ENCODE measurements around the gene TENM3.

TENM3 gene

GRCh38 chr4:182261651-182262223, 18.5 kb downstream of the TENM3 start:
- H3K4me3 ChIP-seq (ENCODE audit: low read depth, low read length) = no peak overlapping the region
- TF ChIP-seq MYC (IDR thresholded peaks at IDR 0.05; ENCODE audit: low read depth, low read length) (no peak), POLR2A (IDR thresholded peaks at IDR 0.05; ENCODE audit: extremely low read depth, insufficient read length) (no peak)
- TF ChIP-seq, protein P1, sequence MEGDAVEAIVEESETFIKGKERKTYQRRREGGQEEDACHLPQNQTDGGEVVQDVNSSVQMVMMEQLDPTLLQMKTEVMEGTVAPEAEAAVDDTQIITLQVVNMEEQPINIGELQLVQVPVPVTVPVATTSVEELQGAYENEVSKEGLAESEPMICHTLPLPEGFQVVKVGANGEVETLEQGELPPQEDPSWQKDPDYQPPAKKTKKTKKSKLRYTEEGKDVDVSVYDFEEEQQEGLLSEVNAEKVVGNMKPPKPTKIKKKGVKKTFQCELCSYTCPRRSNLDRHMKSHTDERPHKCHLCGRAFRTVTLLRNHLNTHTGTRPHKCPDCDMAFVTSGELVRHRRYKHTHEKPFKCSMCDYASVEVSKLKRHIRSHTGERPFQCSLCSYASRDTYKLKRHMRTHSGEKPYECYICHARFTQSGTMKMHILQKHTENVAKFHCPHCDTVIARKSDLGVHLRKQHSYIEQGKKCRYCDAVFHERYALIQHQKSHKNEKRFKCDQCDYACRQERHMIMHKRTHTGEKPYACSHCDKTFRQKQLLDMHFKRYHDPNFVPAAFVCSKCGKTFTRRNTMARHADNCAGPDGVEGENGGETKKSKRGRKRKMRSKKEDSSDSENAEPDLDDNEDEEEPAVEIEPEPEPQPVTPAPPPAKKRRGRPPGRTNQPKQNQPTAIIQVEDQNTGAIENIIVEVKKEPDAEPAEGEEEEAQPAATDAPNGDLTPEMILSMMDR (IDR thresholded peaks at IDR 0.05; ENCODE audit: low read depth, low read length) = no peak
- TF ChIP-seq, protein P2, sequence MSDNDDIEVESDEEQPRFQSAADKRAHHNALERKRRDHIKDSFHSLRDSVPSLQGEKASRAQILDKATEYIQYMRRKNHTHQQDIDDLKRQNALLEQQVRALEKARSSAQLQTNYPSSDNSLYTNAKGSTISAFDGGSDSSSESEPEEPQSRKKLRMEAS (IDR thresholded peaks at IDR 0.05; ENCODE audit: low read depth, low read length) = no peak
- DNase-seq (ENCODE audit: low read depth) = no peak

DNA sequence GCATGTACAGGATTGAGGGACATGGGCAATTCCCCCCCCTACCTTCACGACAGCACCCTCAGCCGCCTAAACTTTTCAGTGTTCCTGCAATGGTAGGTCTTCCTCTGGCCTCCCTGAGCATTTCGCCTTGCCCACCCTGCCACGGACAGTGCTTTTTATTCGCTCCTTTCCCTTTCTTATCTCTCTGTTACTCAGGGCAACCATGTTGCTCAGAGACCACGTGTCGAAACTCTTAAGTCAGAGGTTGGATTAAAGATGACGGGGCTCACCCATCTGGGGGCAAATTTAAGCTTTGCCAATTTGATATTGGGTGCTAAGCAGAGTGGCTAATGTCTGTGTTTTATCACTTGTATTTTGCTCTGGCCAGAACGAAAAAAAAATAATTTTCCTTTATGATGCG, 20.4 kb downstream of the TENM3 start:
- TF ChIP-seq, protein P2 (IDR thresholded peaks at IDR 0.05; ENCODE audit: low read depth, low read length) = no peak
- TF ChIP-seq, protein P1 (IDR thresholded peaks at IDR 0.05; ENCODE audit: low read depth, low read length) = no peak
- TF ChIP-seq MYC (IDR thresholded peaks at IDR 0.05; ENCODE audit: low read depth, low read length) (no peak), POLR2A (IDR thresholded peaks at IDR 0.05; ENCODE audit: extremely low read depth, insufficient read length) (no peak)
- no peak overlapping the region for H3K4me3 ChIP-seq (ENCODE audit: low read depth, low read length)
- DNase-seq (ENCODE audit: low read depth) = no peak

DNA sequence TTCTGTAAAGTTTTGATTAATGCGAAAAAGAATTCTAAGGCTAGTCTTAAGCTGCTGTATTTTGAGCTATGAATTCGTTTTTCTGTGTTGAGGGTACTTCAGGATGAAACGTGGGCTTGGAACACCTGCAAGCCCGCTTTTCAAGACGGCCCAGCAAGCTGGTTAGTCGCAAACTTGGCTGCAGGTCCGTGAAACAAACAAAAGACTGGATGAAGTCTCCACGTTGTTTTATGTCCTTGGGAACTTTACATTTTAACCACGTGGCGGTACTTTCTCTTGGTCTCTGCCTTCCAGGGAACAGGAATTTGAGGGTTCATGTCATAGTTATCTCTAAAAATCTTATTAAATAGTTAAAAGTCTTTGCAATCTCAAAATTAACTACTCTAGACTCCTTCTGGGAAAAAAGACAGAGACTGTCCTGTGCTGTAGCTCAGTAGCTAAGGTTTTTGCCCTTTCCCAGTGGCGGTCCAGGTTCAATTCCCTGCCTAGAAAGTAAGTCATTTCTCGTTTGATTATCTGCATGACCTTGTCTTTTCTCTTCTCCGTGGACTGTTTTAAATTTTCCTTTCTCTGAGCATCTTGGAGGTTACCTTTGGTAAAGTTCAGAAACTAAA, 21.0 kb downstream of the TENM3 start:
- TF ChIP-seq MYC (IDR thresholded peaks at IDR 0.05; ENCODE audit: low read depth, low read length) (no peak), POLR2A (IDR thresholded peaks at IDR 0.05; ENCODE audit: extremely low read depth, insufficient read length) (no peak)
- TF ChIP-seq, protein P1 (IDR thresholded peaks at IDR 0.05; ENCODE audit: low read depth, low read length) = no peak
- TF ChIP-seq, protein P2 (IDR thresholded peaks at IDR 0.05; ENCODE audit: low read depth, low read length) = no peak

GRCh38 chr4:182265881-182266280, 22.7 kb downstream of the TENM3 start:
- H3K4me3 ChIP-seq (ENCODE audit: low read depth, low read length) = no peak overlapping the region
- TF ChIP-seq, protein P1 (IDR thresholded peaks at IDR 0.05; ENCODE audit: low read depth, low read length) = peak; percentile 6
- no peak for TF ChIP-seq POLR2A (IDR thresholded peaks at IDR 0.05; ENCODE audit: extremely low read depth, insufficient read length)
- TF ChIP-seq MYC (IDR thresholded peaks at IDR 0.05; ENCODE audit: low read depth, low read length) = no peak
- TF ChIP-seq, protein P2 (IDR thresholded peaks at IDR 0.05; ENCODE audit: low read depth, low read length) = no peak
- no peak for DNase-seq (ENCODE audit: low read depth)

More for the DNA sequence above, 21.0 kb downstream of the TENM3 start:
- no peak overlapping the region for H3K4me3 ChIP-seq (ENCODE audit: low read depth, low read length)
- no peak for DNase-seq (ENCODE audit: low read depth)

DNA sequence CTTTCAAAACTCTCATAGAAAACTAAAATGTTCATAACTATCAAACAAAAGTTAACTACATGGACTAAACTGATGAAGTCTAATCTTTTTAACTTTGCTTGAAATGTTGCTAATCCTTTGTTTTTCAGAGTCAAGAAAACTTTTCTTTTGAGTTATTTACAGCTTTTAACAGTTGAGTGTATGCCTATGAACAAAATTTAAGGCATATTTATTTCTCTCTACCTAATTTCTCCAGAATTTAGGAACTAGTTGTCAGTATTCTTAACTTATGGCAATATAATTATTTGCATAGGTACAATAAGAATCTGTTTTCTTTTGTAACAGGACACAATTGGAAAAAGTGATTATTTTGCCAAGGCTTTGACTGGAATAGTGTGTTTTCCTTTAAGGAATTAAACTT, 23.8 kb downstream of the TENM3 start:
- no peak overlapping the region for H3K4me3 ChIP-seq (ENCODE audit: low read depth, low read length)
- DNase-seq (ENCODE audit: low read depth) = no peak

More for the DNA sequence above, 23.8 kb downstream of the TENM3 start:
- TF ChIP-seq MYC (IDR thresholded peaks at IDR 0.05; ENCODE audit: low read depth, low read length) = no peak
- no peak for TF ChIP-seq POLR2A (IDR thresholded peaks at IDR 0.05; ENCODE audit: extremely low read depth, insufficient read length)
- TF ChIP-seq, protein P1 (IDR thresholded peaks at IDR 0.05; ENCODE audit: low read depth, low read length) = no peak
- TF ChIP-seq, protein P2 (IDR thresholded peaks at IDR 0.05; ENCODE audit: low read depth, low read length) = no peak
